Measurements from ENCODE around the gene FBXO22.
"Not testable (repeated sequence)": the region's sequence is repeated elsewhere in the genome, so short reads cannot be mapped to it uniquely, and the experiment has no call there.

The FBXO22 gene

GRCh38 chr15:75869446-75869845 is 34.2 kb upstream of the FBXO22 start:
- TF ChIP-seq CTCF (IDR thresholded peaks at IDR 0.05; ENCODE audit: poor library complexity, severe bottlenecking), result no peak
- ATAC-seq (ENCODE audit: low read depth), result no peak
- Histone ChIP-seq H3K9me3 (ENCODE audit: severe bottlenecking) (no peaks in the 10 kb centered on the region), H3K36me3 (ENCODE audit: low read depth) (peaks cover 59% of the 10 kb centered on the region), H3K27me3 (ENCODE audit: insufficient read depth, poor library complexity, severe bottlenecking) (no peaks in the 10 kb centered on the region), H3K4me3 (ENCODE audit: severe bottlenecking) (no peak overlapping the region), H3K4me1 (ENCODE audit: insufficient read depth, poor library complexity, severe bottlenecking) (peaks cover 2% of the 10 kb centered on the region), H3K27ac (ENCODE audit: poor library complexity, severe bottlenecking) (no peak overlapping the region)
- DNase-seq (ENCODE audit: low spot score), result no peak

GRCh38 chr15:75871589-75871988 is 32.1 kb upstream of the FBXO22 start:
- H3K36me3 ChIP-seq (ENCODE audit: low read depth), result peaks cover 70% of the 10 kb centered on the region
- not testable (repeated sequence) for H3K27me3 ChIP-seq (ENCODE audit: insufficient read depth, poor library complexity, severe bottlenecking); ATAC-seq (ENCODE audit: low read depth); H3K9me3 ChIP-seq (ENCODE audit: severe bottlenecking); DNase-seq (ENCODE audit: low spot score); H3K4me3 ChIP-seq (ENCODE audit: severe bottlenecking); H3K4me1 ChIP-seq (ENCODE audit: insufficient read depth, poor library complexity, severe bottlenecking); H3K27ac ChIP-seq (ENCODE audit: poor library complexity, severe bottlenecking)

GRCh38 chr15:75872403-75872990 is 31.2 kb upstream of the FBXO22 start:
- no peak for TF ChIP-seq CTCF (IDR thresholded peaks at IDR 0.05; ENCODE audit: poor library complexity, severe bottlenecking)
- DNase-seq (ENCODE audit: low spot score) (no peak), ATAC-seq (ENCODE audit: low read depth) (no peak)
- Histone ChIP-seq H3K27ac (ENCODE audit: poor library complexity, severe bottlenecking) (no peak overlapping the region), H3K36me3 (ENCODE audit: low read depth) (peaks cover 74% of the 10 kb centered on the region), H3K4me1 (ENCODE audit: insufficient read depth, poor library complexity, severe bottlenecking) (no peaks in the 10 kb centered on the region), H3K27me3 (ENCODE audit: insufficient read depth, poor library complexity, severe bottlenecking) (no peaks in the 10 kb centered on the region), H3K4me3 (ENCODE audit: severe bottlenecking) (no peak overlapping the region), H3K9me3 (ENCODE audit: severe bottlenecking) (no peaks in the 10 kb centered on the region)

GRCh38 chr15:75884041-75884440 is 19.6 kb upstream of the FBXO22 start:
- no peak for DNase-seq (ENCODE audit: low spot score)
- ATAC-seq (ENCODE audit: low read depth), result no peak
- peaks cover 71% of the 10 kb centered on the region for H3K36me3 ChIP-seq (ENCODE audit: low read depth)

DNA sequence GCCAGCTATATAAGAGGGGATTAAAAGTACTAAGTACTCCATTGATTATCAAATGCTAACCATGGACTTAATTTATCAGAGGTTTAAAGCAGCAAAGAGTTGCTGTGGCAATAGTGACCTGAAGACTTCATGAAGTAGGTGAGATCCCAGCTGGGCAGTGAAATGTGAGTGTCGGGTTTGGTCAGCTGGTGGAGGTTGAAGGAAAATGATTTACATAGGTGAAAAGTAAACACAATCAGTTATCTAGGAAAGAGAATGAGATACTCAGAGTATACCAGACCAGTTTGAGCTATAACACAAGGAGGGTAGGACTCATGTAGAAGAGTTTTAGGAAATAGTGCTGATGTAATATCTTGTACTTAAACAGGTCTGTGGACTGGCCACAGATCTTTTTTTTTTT is 16.5 kb upstream of the FBXO22 start:
- TF ChIP-seq CTCF (IDR thresholded peaks at IDR 0.05; ENCODE audit: poor library complexity, severe bottlenecking), result no peak
- Histone ChIP-seq H3K4me1 (ENCODE audit: insufficient read depth, poor library complexity, severe bottlenecking) (peaks cover 16% of the 10 kb centered on the region), H3K27me3 (ENCODE audit: insufficient read depth, poor library complexity, severe bottlenecking) (no peaks in the 10 kb centered on the region), H3K9me3 (ENCODE audit: severe bottlenecking) (no peaks in the 10 kb centered on the region), H3K36me3 (ENCODE audit: low read depth) (peaks cover 59% of the 10 kb centered on the region), H3K27ac (ENCODE audit: poor library complexity, severe bottlenecking) (no peak overlapping the region), H3K4me3 (ENCODE audit: severe bottlenecking) (no peak overlapping the region)
- ATAC-seq (ENCODE audit: low read depth) (no peak), DNase-seq (ENCODE audit: low spot score) (no peak)

More at GRCh38 chr15:75884041-75884440, 19.6 kb upstream of the FBXO22 start:
- no peaks in the 10 kb centered on the region for H3K27me3 ChIP-seq (ENCODE audit: insufficient read depth, poor library complexity, severe bottlenecking)
- H3K4me1 ChIP-seq (ENCODE audit: insufficient read depth, poor library complexity, severe bottlenecking), result no peaks in the 10 kb centered on the region
- H3K9me3 ChIP-seq (ENCODE audit: severe bottlenecking), result no peaks in the 10 kb centered on the region
- no peak overlapping the region for H3K27ac ChIP-seq (ENCODE audit: poor library complexity, severe bottlenecking)
- no peak for TF ChIP-seq CTCF (IDR thresholded peaks at IDR 0.05; ENCODE audit: poor library complexity, severe bottlenecking)
- no peak overlapping the region for H3K4me3 ChIP-seq (ENCODE audit: severe bottlenecking)

Data from RWPE2 (cell line).